ENCODE measurements around the gene PRPH2.

DNA sequence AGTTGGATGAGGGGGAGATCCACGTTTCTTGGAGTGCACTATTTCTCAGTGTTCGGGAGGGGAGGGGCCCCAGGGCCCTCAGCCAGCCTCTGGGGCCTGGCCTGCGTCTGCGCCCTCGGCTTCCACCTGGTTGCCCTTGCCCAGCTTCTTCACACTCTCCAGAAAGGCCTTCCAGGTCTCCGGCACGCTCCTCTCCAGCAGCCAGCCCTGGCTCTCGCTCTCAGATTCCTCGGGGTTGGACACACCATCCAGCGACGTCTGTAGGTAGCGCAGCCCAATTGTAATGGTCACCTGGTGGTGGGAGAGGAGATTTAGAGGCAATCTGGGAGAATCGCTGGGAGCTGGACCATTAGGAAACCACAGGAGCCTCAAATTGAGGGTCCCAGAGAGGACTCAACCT lies 24.2 kb downstream of the PRPH2 start:
- no peak for TF ChIP-seq CTCF (conservative IDR thresholded peaks at IDR 0.05; ENCODE audit: low read length)
- TF ChIP-seq EZH2phosphoT487 (IDR thresholded peaks at IDR 0.05; ENCODE audit: borderline replicate concordance, low read depth, low read length) = no peak

All from OCI-LY7 (cell line).